Effector memory CD4-positive, alpha-beta T cell (primary cell): Measurements from ENCODE around the gene SYNJ2.

Experiments
- DNase-seq, 3 donors: peaks; one replicate each; pipeline ENCODE4 v3.0.0-alpha.2; 2020
- H3K27ac ChIP-seq: 2 replicates; pipeline ENCODE4 v1.7.0; 2013; ENCODE audit warnings: mild to moderate bottlenecking, low read length, moderate library complexity; ENCODE audit not compliant: insufficient read depth, poor library complexity, severe bottlenecking
- H3K27me3 ChIP-seq: replicated peaks from 2 replicates; pipeline ENCODE4 v1.7.0; 2013; ENCODE audit warnings: mild to moderate bottlenecking, low read length; ENCODE audit not compliant: insufficient read depth, control insufficient read depth, poor library complexity, severe bottlenecking
- H3K36me3 ChIP-seq: 2 replicates; pipeline ENCODE4 v1.7.0; 2013; ENCODE audit warnings: mild to moderate bottlenecking, low read length, moderate library complexity; ENCODE audit not compliant: control insufficient read depth, insufficient read depth
- H3K4me1 ChIP-seq: 2 replicates; pipeline ENCODE4 v1.7.0; 2013; ENCODE audit warnings: low read length, mild to moderate bottlenecking; ENCODE audit not compliant: control insufficient read depth, insufficient read depth, poor library complexity, severe bottlenecking
- H3K4me3 ChIP-seq: 2 replicates; pipeline ENCODE4 v1.7.0; 2013; ENCODE audit warnings: low read length, low read depth, mild to moderate bottlenecking; ENCODE audit not compliant: insufficient read depth, poor library complexity, severe bottlenecking
- H3K9me3 ChIP-seq: 2 replicates; pipeline ENCODE4 v1.7.0; 2013; ENCODE audit warnings: mild to moderate bottlenecking, low read length, moderate library complexity; ENCODE audit not compliant: control insufficient read depth

Gene SYNJ2

DNA sequence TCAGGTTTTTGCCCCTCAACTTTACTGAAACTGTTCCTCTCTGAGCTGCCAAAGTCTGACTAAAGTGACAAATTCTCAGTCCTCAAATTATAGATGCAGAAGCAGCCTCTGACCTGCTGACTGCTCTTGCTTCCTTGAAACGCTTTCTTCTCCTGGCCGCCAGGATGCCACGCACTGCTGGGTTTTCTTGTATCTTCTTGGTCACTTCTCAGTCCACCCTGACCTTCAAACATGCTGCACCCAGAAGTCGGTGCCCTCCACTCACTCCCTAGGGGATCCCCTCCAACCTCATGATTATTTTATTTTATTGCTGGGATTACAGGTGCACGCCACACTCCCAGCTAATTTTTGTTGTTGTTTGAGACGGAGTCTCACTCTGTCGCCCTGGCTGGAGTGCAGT, 24.7 kb downstream of the SYNJ2 start:
- peaks cover 58% of the 10 kb centered on the region for H3K4me1 ChIP-seq

GRCh38 chr6:158006821-158007570, 25.3 kb downstream of the SYNJ2 start:
- DNase-seq, result no peak
- H3K9me3 ChIP-seq, result no peaks in the 10 kb centered on the region
- H3K4me3 ChIP-seq, result no peak overlapping the region
- peaks cover 58% of the 10 kb centered on the region for H3K4me1 ChIP-seq
- H3K27ac ChIP-seq, result no peak overlapping the region
- no peaks in the 10 kb centered on the region for H3K36me3 ChIP-seq
- H3K27me3 ChIP-seq, result no peaks in the 10 kb centered on the region

More for the DNA sequence above, 24.7 kb downstream of the SYNJ2 start:
- no peak for DNase-seq
- Histone ChIP-seq H3K27ac (no peak overlapping the region), H3K9me3 (no peaks in the 10 kb centered on the region), H3K27me3 (no peaks in the 10 kb centered on the region), H3K36me3 (no peaks in the 10 kb centered on the region), H3K4me3 (no peak overlapping the region)

DNA sequence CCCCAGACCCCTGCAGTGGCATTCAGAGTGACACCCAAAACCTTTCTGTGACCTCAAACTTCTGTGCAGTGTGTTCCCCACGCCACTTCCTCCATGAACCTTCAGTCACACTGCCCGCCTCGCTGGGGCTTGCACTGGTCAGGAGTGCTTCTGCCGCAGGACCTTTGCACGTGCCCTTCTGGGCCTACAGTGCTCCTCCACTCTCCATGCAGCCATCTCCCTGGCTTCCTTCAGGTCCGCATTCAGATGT, 27.1 kb downstream of the SYNJ2 start:
- Histone ChIP-seq H3K27me3 (no peaks in the 10 kb centered on the region), H3K4me3 (peak overlapping the region; percentile 51), H3K9me3 (no peaks in the 10 kb centered on the region), H3K4me1 (peaks cover 40% of the 10 kb centered on the region), H3K36me3 (no peaks in the 10 kb centered on the region), H3K27ac (peak overlapping the region; percentile 43)
- DNase-seq, result no peak

- peaks cover 39% of the 10 kb centered on the region for H3K4me1 ChIP-seq
- peak in 2 of 3 donors; percentile 18 for DNase-seq
- H3K4me3 ChIP-seq, result peak overlapping the region; percentile 51
- H3K36me3 ChIP-seq, result no peaks in the 10 kb centered on the region
- peak overlapping the region; percentile 43 for H3K27ac ChIP-seq
- no peaks in the 10 kb centered on the region for H3K9me3 ChIP-seq
- H3K27me3 ChIP-seq, result no peaks in the 10 kb centered on the region
Measured at GRCh38 chr6:158009114-158009891, 27.6 kb downstream of the SYNJ2 start.

DNA sequence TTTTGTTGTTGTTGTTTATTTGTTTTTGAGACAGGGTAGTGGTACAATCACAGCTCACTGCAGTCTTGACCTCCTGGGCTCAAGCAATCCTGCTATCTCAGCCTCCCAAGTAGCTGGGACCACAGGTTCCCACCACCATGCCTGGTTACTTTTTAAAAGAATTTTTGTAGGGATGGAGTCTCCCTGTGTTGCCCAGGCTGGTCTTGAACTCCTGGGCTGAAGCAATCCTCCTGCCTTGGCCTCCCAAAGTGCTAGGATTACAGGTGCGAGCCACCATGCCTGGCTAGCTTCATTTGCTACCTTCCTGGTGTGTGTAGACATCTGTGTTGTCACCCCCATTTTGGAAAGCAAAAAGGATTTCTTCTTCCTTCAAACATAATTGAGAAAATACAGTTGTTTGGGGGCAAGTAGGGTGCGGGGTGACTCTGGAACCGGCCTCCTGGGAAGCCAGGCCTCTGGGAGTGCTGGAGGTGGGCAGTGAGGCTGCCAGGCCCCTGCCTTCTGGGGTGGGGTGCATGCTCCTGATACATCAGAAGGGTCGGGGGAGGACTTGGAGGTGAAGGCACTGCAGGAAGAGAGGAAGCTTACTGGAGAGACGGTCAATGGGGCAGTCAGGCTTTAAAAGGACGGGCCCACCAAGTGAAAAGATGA, 28.4 kb downstream of the SYNJ2 start:
- Histone ChIP-seq H3K4me1 (peaks cover 47% of the 10 kb centered on the region), H3K36me3 (no peaks in the 10 kb centered on the region), H3K4me3 (no peak overlapping the region), H3K9me3 (no peaks in the 10 kb centered on the region), H3K27ac (peak overlapping the region; percentile 43), H3K27me3 (no peaks in the 10 kb centered on the region)
- DNase-seq, result no peak

GRCh38 chr6:158010591-158011477, 29.2 kb downstream of the SYNJ2 start:
- Histone ChIP-seq H3K4me1 (peaks cover 48% of the 10 kb centered on the region), H3K4me3 (no peak overlapping the region), H3K27ac (no peak overlapping the region), H3K36me3 (no peaks in the 10 kb centered on the region), H3K27me3 (no peaks in the 10 kb centered on the region), H3K9me3 (no peaks in the 10 kb centered on the region)
- DNase-seq, result no peak

DNA sequence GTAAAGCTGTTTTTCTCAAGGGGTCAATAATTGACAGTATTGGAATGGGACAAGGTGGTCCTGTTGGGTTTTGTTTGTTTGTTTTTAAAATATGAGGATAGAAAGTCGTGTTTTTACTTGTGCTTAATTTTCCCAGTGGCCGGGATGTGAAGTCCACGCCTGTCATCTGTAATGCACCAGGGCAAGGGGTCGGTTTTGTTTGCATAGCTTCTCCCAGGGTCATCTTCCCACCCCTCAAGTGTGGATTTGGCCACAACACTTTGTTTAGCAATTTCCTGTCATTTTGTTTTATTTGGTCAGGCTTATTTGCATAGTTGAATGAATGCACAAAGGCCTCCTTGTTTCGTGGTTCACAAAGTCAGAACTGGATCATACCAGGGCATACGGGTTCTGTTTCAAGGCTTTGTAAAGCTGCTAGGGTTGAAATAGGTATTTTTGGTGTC, 29.8 kb downstream of the SYNJ2 start:
- no peak for DNase-seq
- Histone ChIP-seq H3K27ac (no peak overlapping the region), H3K27me3 (no peaks in the 10 kb centered on the region), H3K36me3 (no peaks in the 10 kb centered on the region), H3K9me3 (no peaks in the 10 kb centered on the region), H3K4me1 (peaks cover 48% of the 10 kb centered on the region), H3K4me3 (no peak overlapping the region)

GRCh38 chr6:158011980-158012566, 30.4 kb downstream of the SYNJ2 start:
- no peak overlapping the region for H3K4me3 ChIP-seq
- peaks cover 48% of the 10 kb centered on the region for H3K4me1 ChIP-seq

DNA sequence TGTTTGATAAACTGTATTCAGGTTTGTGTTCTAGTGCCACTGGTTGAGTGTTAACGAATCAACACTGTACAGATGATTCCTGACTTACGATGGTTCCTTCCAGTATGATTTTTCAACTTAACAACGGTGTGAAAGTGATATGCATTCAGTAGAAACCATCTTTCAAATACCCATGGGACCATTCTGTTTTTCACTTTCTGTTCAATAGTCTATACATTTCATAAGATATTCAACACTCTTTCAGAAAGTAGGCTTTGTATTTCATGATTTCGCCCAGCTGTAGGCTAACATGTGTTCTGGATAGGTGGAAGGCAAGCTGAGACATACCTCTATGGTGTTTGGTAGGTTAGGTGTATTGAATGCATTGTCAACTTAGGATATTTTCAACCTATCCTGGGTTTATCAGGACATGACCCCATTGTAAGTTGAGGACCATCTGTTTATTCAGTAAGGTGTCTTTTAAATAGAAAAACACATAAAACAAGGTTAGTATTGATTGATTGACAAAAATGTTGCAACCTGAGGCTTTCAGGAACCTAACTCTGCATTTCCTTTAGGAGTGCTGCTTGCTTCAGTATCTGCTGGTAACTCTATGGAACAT, 32.3 kb downstream of the SYNJ2 start:
- Histone ChIP-seq H3K27ac (no peak overlapping the region), H3K9me3 (no peaks in the 10 kb centered on the region), H3K4me1 (peaks cover 29% of the 10 kb centered on the region), H3K36me3 (peaks cover 5% of the 10 kb centered on the region), H3K4me3 (no peak overlapping the region), H3K27me3 (no peaks in the 10 kb centered on the region)
- DNase-seq, result no peak

More at GRCh38 chr6:158011980-158012566, 30.4 kb downstream of the SYNJ2 start:
- no peak for DNase-seq
- Histone ChIP-seq H3K27me3 (no peaks in the 10 kb centered on the region), H3K27ac (no peak overlapping the region), H3K36me3 (no peaks in the 10 kb centered on the region), H3K9me3 (no peaks in the 10 kb centered on the region)
